Measurements from ENCODE around the gene APOL3. TPM values are rescaled to one million over a fixed set of nuclear protein-coding genes. Genes with fewer than 3 reads are reported as not detected.

Gene APOL3
- total RNA-seq, 1 donor from 2014 or later: not detected

- H3K4me1 Mint-ChIP-seq: no peaks in the 10 kb centered on the region
Observed at GRCh38 chr22:36175892-36176291, 15.3 kb upstream of the APOL3 start.

GRCh38 chr22:36171941-36172340, 11.4 kb upstream of the APOL3 start:
- peaks cover 8% of the 10 kb centered on the region for H3K9me3 Mint-ChIP-seq
- no peak for DNase-seq (ENCODE audit: low read depth, low spot score)
- no peaks in the 10 kb centered on the region for H3K36me3 Mint-ChIP-seq (ENCODE audit: low read depth)
- no peaks in the 10 kb centered on the region for H3K4me1 Mint-ChIP-seq
- no peak overlapping the region for H3K4me3 Mint-ChIP-seq
- no peak for TF ChIP-seq CTCF (conservative IDR thresholded peaks at IDR 0.05)
- no peak overlapping the region for H3K27ac Mint-ChIP-seq (ENCODE audit: unreplicated experiment)
- peaks cover 5% of the 10 kb centered on the region for H3K27me3 Mint-ChIP-seq (ENCODE audit: low read depth)

More at GRCh38 chr22:36175892-36176291, 15.3 kb upstream of the APOL3 start:
- H3K27me3 Mint-ChIP-seq (ENCODE audit: low read depth): no peaks in the 10 kb centered on the region
- peaks cover 4% of the 10 kb centered on the region for H3K9me3 Mint-ChIP-seq
- no peak overlapping the region for H3K4me3 Mint-ChIP-seq
- peak; percentile 29 for TF ChIP-seq CTCF (conservative IDR thresholded peaks at IDR 0.05)
- DNase-seq (ENCODE audit: low read depth, low spot score): no peak
- no peaks in the 10 kb centered on the region for H3K36me3 Mint-ChIP-seq (ENCODE audit: low read depth)
- no peak overlapping the region for H3K27ac Mint-ChIP-seq (ENCODE audit: unreplicated experiment)

GRCh38 chr22:36166518-36167220, 6.1 kb upstream of the APOL3 start:
- Mint-ChIP-seq H3K9me3 (peaks cover 4% of the 10 kb centered on the region), H3K4me1 (no peaks in the 10 kb centered on the region), H3K4me3 (no peak overlapping the region)

GRCh38 chr22:36166086-36166485, 5.5 kb upstream of the APOL3 start:
- Mint-ChIP-seq H3K4me1 (no peaks in the 10 kb centered on the region), H3K4me3 (no peak overlapping the region), H3K36me3 (ENCODE audit: low read depth) (no peaks in the 10 kb centered on the region), H3K27ac (ENCODE audit: unreplicated experiment) (no peak overlapping the region), H3K27me3 (ENCODE audit: low read depth) (peaks cover 7% of the 10 kb centered on the region), H3K9me3 (peaks cover 4% of the 10 kb centered on the region)
- DNase-seq (ENCODE audit: low read depth, low spot score): no peak
- no peak for TF ChIP-seq CTCF (conservative IDR thresholded peaks at IDR 0.05)

More at GRCh38 chr22:36166518-36167220, 6.1 kb upstream of the APOL3 start:
- Mint-ChIP-seq H3K27ac (ENCODE audit: unreplicated experiment) (no peak overlapping the region), H3K27me3 (ENCODE audit: low read depth) (peaks cover 7% of the 10 kb centered on the region), H3K36me3 (ENCODE audit: low read depth) (no peaks in the 10 kb centered on the region)
- DNase-seq (ENCODE audit: low read depth, low spot score): no peak
- TF ChIP-seq CTCF (conservative IDR thresholded peaks at IDR 0.05): no peak

GRCh38 chr22:36165141-36165540, 4.6 kb upstream of the APOL3 start:
- peaks cover 7% of the 10 kb centered on the region for H3K27me3 Mint-ChIP-seq (ENCODE audit: low read depth)
- no peak for DNase-seq (ENCODE audit: low read depth, low spot score)

More at GRCh38 chr22:36165141-36165540, 4.6 kb upstream of the APOL3 start:
- no peak for TF ChIP-seq CTCF (conservative IDR thresholded peaks at IDR 0.05)
- no peaks in the 10 kb centered on the region for H3K4me1 Mint-ChIP-seq
- H3K9me3 Mint-ChIP-seq: peaks cover 4% of the 10 kb centered on the region
- H3K36me3 Mint-ChIP-seq (ENCODE audit: low read depth): no peaks in the 10 kb centered on the region
- no peak overlapping the region for H3K4me3 Mint-ChIP-seq
- H3K27ac Mint-ChIP-seq (ENCODE audit: unreplicated experiment): no peak overlapping the region

Measured in neural crest cell (in vitro differentiated cells).